CD4-positive, alpha-beta T cell treated with Interferon gamma for 1 hour (primary cell): Measurements from ENCODE around the gene VPS26B.
"Not testable (repeated sequence)": the region's sequence is repeated elsewhere in the genome, so short reads cannot be mapped to it uniquely, and the experiment has no call there.

Experiments
- DNase-seq: peaks from one replicate; pipeline ENCODE4 v3.0.0-alpha.2; 2020

The VPS26B gene

DNA sequence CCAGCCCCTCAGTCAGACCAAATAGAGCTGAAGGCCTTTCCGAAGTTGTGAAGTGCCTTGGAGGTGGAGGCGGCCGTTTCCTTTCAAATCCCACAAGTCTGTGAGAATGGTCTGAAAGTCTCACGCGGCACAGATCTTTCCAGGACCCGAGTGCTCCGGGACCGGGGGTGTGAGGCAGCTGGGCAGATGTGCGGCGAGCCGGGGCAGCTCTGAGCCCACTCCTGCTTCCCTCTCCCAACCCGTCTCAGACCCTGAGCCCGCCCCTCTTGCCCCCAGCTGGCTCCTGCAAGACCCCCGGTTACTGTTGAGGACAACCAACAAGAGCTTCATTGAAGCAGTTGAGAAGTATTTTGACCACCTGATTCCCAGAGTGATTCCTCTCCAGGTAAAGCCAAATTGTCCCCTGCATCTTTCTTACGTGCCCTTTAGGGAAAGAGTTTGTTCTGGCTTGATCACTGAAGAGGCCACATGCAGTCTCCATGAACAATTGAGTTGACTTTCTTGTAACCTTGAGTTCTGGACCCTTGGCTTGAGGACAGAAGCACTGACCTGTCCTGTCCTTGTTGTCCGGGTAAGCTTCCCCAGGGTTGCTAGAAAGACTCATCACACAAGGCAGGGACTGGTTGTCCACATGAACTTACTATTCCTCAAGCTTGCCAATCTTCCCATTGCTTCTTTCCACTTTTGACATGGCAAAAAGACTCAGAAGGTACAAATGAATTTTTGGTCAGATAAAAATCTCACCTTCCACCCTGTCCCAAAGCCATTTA lies 59.2 kb downstream of the VPS26B start:
- no peak for DNase-seq

DNA sequence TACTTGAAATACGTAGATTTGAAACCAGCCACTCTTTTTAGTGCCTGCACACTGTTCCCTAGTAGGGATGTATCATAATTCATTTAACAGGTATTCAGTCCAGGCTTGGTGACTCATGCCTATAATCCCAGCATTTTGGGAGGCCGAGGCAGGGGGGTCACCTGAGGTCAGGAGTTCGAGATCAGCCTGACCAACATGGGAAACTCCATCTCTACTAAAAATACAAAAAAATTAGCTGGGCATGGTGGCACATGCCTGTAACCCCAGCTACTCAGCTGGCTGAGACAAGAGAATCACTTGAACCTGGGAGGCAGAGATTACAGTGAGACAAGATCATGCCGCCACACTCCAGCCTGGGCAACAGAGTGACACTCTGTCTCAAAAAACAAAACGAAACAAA lies 59.9 kb downstream of the VPS26B start:
- DNase-seq = not testable (repeated sequence)

DNA sequence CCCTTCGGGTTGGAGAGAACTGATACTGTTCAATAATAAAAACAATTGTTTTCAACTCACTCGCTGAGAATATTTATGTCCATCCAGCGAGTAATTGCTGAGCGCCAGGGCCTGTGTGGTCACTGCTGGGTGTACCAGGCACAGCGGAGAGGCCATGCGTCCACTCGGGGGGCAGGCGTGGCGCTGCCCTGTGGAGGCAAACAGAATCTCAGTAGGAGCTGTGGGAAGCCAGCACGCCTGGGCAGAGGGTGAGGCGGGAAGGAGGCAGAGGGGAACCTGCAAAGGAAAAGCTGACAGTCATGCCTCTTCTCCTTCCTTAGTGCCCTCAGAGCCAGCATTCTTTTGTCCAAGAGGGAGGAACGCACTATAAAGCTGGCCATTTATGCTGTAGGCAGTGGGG lies 63.1 kb downstream of the VPS26B start:
- no peak for DNase-seq

DNA sequence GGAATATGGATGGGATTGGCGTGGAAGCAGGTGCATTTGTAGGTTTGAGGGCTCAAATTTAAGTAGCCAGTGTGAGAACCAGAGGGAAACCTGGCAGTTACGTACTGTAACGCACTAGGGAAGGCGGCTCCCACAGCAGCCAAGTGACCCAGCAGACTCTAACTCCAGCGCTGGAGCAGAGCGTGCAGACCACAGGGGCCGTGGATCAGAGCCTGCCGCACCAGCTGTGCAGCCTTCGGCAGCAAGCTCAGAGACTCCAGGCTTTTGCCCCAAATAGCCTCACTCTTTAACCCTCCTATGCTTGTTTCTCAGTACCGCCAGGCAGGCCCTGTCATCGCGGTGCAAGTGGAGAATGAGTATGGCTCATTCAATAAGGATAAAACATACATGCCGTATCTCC lies 64.0 kb downstream of the VPS26B start:
- DNase-seq = no peak

DNA sequence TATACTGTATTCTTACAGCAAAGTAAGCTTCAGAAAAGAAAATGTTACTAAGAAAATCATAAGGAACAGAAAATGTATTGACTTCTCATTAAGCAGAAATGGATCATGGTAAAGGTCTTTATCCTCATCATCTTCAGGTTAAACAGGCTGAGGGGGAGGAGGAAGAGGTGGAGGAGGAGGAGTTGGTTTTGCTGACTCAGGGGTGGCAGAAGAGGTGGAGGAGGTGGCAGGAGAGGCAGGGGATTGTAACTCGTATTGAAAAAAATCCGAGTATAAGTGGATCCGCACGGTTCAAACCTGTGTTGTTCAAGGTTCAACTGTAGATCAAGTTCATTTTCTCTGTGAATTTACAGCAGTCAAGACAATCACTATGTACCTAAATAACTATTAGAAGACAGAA lies 64.7 kb downstream of the VPS26B start:
- no peak for DNase-seq

DNA sequence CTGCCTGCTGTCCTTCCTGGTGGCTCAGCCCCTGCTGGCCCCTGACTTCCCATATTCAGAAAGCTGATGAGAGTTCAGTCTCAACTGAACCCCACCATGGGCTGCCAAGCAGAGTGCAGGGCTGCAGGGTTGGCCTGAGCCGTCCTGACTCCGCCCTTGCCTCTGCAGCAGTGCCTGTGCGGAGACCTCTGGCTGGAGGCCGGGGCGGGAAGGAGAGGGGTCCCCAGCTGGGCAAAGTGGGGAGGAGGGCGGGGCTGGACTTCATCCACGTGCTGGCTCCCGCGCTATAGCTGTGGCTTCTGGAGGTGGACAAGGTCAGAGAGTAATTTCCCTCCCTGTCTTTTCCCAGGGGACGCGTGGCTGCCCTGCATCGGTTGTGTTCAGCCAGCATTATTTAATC lies 65.3 kb downstream of the VPS26B start:
- DNase-seq = no peak

DNA sequence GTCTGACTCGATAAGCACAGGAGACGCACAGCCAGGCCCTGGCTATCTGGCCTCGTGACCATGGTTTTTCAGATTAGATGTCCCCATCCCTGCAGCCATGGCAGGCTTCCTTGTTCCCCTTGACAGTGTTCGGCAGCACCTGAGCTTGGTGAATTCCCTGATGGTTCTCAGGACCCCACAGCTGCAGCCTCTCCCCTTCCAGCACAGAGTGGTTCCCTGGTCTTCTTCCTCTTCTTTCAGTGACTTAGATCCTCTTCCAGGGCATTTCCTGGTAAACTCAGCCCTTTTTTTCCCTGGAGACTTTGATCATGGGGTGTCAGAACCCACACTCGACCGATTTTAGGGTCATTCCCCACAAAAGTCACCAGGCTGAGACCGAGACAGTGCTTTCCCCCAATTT lies 66.2 kb downstream of the VPS26B start:
- no peak for DNase-seq

DNA sequence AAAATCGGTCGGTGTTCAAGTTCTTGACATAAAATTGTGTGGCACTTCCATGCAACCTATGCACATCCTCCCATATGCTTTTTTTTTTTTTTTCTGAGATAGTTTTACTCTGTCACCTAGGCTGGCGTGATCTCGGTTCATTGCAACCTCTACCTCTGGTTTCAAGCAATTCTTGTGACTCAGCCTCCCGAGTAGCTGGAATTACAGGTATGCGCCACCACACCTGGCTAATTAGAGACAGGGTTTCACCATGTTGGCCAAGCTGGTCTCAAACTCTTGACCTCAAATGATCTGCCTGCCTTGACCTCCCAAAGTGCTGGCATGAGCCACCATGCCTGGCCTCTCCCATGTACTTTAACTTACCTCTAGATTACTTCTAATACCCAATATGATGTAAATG lies 66.7 kb downstream of the VPS26B start:
- DNase-seq = no peak

DNA sequence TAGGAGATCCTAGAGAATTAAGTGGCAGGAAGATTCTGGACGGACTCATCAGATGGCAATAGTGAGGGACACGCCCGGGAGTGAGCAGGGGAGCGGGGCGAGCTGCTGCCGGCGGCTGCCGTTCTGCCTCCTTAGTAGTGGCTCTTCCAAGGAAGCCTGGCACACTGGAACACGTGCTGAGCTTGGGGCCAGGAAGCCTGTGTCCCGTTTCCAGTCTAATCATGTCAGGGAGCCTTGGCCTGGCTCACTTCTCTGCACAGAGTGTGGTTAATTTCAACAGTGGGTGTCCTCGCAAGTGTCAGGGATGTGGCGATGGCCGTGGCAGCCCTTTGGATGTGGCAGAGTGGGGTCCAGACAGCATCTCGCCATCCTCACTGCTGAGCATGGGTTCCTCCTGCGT lies 68.2 kb downstream of the VPS26B start:
- DNase-seq = no peak

DNA sequence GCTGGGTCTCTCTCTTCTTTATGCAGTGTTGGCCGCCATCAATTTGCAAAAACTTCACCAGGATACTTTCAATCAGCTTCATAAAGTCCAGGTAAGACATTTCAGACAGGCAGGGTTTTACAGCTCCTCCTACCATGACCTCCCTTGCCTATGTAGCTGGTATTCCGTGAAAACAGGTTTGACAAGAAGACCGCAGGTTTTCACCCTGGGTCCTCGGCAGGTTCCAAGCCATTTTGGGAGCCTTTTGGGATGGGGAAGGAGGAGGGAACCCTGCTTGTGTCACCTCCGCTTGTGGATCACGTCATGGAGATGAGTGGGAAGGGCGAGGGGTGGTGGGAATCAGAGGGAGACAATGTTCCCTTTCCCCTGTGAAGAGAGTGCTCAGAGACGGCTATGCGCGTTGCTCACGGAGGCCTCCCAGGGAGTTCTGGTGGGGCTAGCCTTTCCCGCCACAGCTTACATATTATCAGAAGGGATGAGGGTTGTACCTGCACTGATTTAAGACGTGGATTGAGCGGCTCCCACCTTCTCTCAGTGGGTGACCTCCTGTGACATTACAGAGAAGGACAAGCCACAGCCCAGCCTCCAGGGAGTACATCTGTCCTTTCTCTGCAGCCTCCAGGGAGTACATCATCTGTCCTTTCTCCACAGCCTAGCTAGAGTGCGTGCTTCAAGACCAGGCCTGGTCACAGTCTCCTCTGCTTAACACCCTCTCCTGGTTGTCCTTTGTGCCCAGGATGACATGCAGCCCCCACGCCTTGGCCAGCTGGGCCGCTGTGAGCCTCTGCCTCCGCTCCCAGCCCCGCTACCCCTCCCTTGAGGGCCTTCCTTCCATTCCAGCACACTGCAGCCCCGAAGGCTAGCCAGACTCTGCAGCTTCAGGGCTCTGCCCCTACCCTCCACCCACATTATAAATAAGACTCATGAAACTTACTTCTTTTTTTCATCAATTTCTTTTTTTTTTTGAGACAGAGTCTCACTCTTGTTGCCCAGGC lies 68.9 kb downstream of the VPS26B start:
- no peak for DNase-seq

DNA sequence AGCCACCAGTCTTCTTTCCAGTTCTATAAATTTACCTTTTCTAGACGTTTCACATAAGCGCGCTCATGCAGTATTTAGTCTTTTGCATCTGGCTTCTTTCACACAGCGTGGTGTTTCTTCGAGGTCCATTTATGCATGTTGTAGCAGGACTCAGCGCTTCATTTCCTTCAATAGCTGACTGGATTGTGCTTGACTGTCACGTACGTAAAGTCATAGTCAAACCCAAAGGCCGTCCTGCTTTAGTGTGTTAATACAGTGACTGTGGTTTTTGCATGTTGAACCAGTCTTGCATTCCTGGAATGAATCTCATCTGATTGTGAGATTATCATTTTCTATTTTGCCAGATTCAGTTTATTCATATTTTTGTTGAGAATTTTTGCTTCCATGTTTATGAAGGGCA lies 70.2 kb downstream of the VPS26B start:
- no peak for DNase-seq
